ENCODE measurements around the gene GYPC. TPM values are rescaled to one million over a fixed set of nuclear protein-coding genes. Genes with fewer than 3 reads are reported as not detected.
"Not testable (repeated sequence)": the region's sequence is repeated elsewhere in the genome, so short reads cannot be mapped to it uniquely, and the experiment has no call there.

The GYPC gene
- total RNA-seq, 2 experiments from 2014 or later = 143 to 187 TPM

GRCh38 chr2:126704434-126705160 is 48.6 kb downstream of the GYPC start:
- Mint-ChIP-seq H3K9me3 (ENCODE audit: low read depth) (no peaks in the 10 kb centered on the region), H3K4me3 (no peak overlapping the region), H3K27ac (no peak overlapping the region), H3K36me3 (ENCODE audit: low read depth) (peaks cover 5% of the 10 kb centered on the region), H3K27me3 (no peaks in the 10 kb centered on the region), H3K4me1 (no peaks in the 10 kb centered on the region)
- ChIA-PET POLR2A (no interaction called here), CTCF (interaction anchor here (0.6 kb wide), 1 partner anchor 53 kb away, joined by 3 read pairs; no protein-coding TSS in a partner anchor)
- DNase-seq (no peak), ATAC-seq (no peak)
- intact Hi-C loops (cut with DNase I, micrococcal nuclease) = no loop called here

GRCh38 chr2:126707191-126707590 is 51.2 kb downstream of the GYPC start:
- Mint-ChIP-seq H3K27me3 (no peaks in the 10 kb centered on the region), H3K4me1 (no peaks in the 10 kb centered on the region), H3K36me3 (ENCODE audit: low read depth) (peaks cover 2% of the 10 kb centered on the region), H3K4me3 (no peak overlapping the region), H3K27ac (no peak overlapping the region), H3K9me3 (ENCODE audit: low read depth) (no peaks in the 10 kb centered on the region)
- DNase-seq (no peak), ATAC-seq (no peak)
- intact Hi-C loops (cut with DNase I, micrococcal nuclease) = no loop called here
- CTCF ChIA-PET = interaction anchor here (0.5 kb wide), 1 partner anchor 25 kb away, joined by 3 read pairs; no protein-coding TSS in a partner anchor
- POLR2A ChIA-PET = no interaction called here

- Mint-ChIP-seq H3K27ac (no peak overlapping the region), H3K36me3 (ENCODE audit: low read depth) (peaks cover 2% of the 10 kb centered on the region), H3K9me3 (ENCODE audit: low read depth) (no peaks in the 10 kb centered on the region), H3K4me3 (no peak overlapping the region), H3K4me1 (no peaks in the 10 kb centered on the region), H3K27me3 (no peaks in the 10 kb centered on the region)
- no peak for ATAC-seq
- ChIA-PET CTCF (interaction anchor here (0.6 kb wide), 1 partner anchor 60 kb away, joined by 3 read pairs; no protein-coding TSS in a partner anchor), POLR2A (no interaction called here)
- intact Hi-C loops (cut with DNase I, micrococcal nuclease) = no loop called here
- DNase-seq = no peak
These were observed 52.0 kb downstream of the GYPC start for GRCh38 chr2:126707941-126708340.

DNA sequence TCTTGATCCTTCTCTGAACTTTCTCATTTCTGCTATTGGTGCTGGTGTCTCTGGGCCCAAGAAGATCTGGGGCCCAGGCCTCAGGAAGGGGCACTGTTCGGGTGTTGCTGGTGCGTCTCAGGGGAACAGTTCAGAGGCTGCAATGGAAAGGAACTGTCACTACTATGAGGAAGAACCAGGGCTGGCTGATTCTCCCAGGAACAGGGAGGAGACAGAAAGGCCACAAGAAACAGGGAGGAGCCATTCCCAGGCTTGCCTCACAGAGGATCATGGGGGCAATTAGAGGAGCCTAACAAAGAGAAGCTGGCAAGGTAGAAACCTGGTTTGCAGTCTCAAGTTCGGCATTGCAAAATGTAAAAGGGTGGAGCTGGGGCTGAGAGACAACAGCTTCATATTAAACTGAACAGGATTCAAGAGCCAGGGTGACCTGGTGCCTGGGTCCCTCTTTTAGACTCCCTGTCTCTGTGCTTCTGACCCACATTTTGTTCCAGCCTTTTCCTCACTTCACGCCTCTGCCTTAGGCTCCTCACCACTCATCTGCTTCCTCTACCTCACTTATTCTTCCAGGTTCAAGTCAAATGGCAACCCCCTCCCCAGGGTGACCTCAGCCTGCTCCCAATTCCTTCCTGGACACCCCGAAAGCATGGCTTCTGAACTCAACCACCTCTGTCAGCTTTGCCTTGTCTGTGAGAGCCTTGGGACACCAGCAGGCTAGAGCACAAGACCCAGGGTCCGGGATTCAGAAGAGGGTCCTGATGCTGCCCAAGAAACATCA is 58.4 kb downstream of the GYPC start:
- CTCF ChIA-PET = no interaction called here
- H3K27me3 Mint-ChIP-seq = no peaks in the 10 kb centered on the region

DNA sequence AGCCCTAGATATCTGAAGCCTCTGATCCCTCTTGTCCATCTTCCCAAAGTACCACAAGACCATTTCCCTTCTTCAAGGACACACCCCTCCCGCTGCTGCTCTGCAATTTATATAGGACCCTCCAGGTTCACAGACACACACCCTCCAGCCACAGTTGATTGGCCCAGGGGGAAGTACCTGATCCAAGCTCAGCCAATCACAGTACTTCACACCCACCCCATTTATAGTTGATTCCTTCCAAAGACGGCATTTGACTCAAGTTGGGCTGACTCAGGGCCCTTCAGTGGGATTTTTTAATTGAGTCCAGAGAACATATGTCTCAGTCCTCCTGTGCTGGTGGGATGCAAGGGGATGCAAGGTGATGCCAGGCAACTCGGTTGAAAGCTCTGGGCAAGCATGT is 59.2 kb downstream of the GYPC start:
- POLR2A ChIA-PET = no interaction called here
- H3K27me3 Mint-ChIP-seq = no peaks in the 10 kb centered on the region
- peaks cover under 1% of the 10 kb centered on the region for H3K36me3 Mint-ChIP-seq (ENCODE audit: low read depth)
- CTCF ChIA-PET = no interaction called here
- no peaks in the 10 kb centered on the region for H3K4me1 Mint-ChIP-seq
- DNase-seq (no peak), ATAC-seq (no peak)
- H3K4me3 Mint-ChIP-seq = no peak overlapping the region
- intact Hi-C loops (cut with DNase I, micrococcal nuclease) = no loop called here
- no peaks in the 10 kb centered on the region for H3K9me3 Mint-ChIP-seq (ENCODE audit: low read depth)
- no peak overlapping the region for H3K27ac Mint-ChIP-seq

More for the DNA sequence above, 58.4 kb downstream of the GYPC start:
- intact Hi-C loops (cut with DNase I, micrococcal nuclease) = no loop called here
- no peak overlapping the region for H3K4me3 Mint-ChIP-seq
- ATAC-seq (no peak), DNase-seq (no peak)
- H3K9me3 Mint-ChIP-seq (ENCODE audit: low read depth) = no peaks in the 10 kb centered on the region
- H3K4me1 Mint-ChIP-seq = no peaks in the 10 kb centered on the region
- H3K27ac Mint-ChIP-seq = no peak overlapping the region
- H3K36me3 Mint-ChIP-seq (ENCODE audit: low read depth) = peaks cover 2% of the 10 kb centered on the region
- POLR2A ChIA-PET = no interaction called here

GRCh38 chr2:126715576-126716406 is 59.8 kb downstream of the GYPC start:
- H3K27me3 Mint-ChIP-seq = no peaks in the 10 kb centered on the region
- no peaks in the 10 kb centered on the region for H3K4me1 Mint-ChIP-seq
- no peaks in the 10 kb centered on the region for H3K36me3 Mint-ChIP-seq (ENCODE audit: low read depth)
- POLR2A ChIA-PET = no interaction called here
- intact Hi-C loops (cut with DNase I, micrococcal nuclease) = no loop called here
- H3K9me3 Mint-ChIP-seq (ENCODE audit: low read depth) = no peaks in the 10 kb centered on the region
- no peak for ATAC-seq
- CTCF ChIA-PET = interaction anchor here (0.6 to 0.7 kb wide), 2 partner anchors 160 to 278 kb away, joined by 3 read pairs; no protein-coding TSS in a partner anchor
- H3K4me3 Mint-ChIP-seq = no peak overlapping the region
- H3K27ac Mint-ChIP-seq = no peak overlapping the region
- DNase-seq = no peak

GRCh38 chr2:126717277-126717676 is 61.3 kb downstream of the GYPC start:
- DNase-seq; H3K4me3 Mint-ChIP-seq; H3K27me3 Mint-ChIP-seq; H3K4me1 Mint-ChIP-seq; CTCF ChIA-PET; H3K36me3 Mint-ChIP-seq (ENCODE audit: low read depth); ATAC-seq; H3K27ac Mint-ChIP-seq; intact Hi-C loops (cut with DNase I, micrococcal nuclease); POLR2A ChIA-PET; H3K9me3 Mint-ChIP-seq (ENCODE audit: low read depth): not testable (repeated sequence)

DNA sequence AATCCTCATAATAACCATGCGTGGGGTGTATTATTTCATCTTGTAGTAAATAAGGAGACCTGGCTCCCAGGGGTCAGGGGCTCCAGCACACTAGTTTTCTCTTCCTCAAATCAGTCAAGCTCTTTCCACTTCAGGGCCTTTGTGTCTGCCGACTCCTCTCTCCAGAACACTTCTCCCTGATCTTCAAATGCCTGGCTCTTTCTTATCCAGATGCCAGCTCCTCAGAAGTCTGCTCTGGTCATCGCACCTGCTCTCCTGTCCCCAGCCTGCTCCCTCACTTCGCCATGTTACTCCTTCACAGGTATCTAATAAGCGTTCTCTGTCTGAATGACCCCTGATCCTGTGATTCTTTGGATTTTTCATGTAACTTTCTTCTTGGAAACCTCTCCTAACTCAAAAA is 62.0 kb downstream of the GYPC start:
- H3K36me3 Mint-ChIP-seq (ENCODE audit: low read depth) = no peaks in the 10 kb centered on the region
- CTCF ChIA-PET = interaction anchor here (0.6 kb wide), 1 partner anchor 108 kb away, joined by 4 read pairs; no protein-coding TSS in a partner anchor
- DNase-seq (no peak), ATAC-seq (no peak)
- H3K9me3 Mint-ChIP-seq (ENCODE audit: low read depth) = no peaks in the 10 kb centered on the region
- intact Hi-C loops (cut with DNase I, micrococcal nuclease) = no loop called here
- no peak overlapping the region for H3K27ac Mint-ChIP-seq
- H3K4me1 Mint-ChIP-seq = no peaks in the 10 kb centered on the region
- H3K27me3 Mint-ChIP-seq = no peaks in the 10 kb centered on the region
- no peak overlapping the region for H3K4me3 Mint-ChIP-seq
- POLR2A ChIA-PET = no interaction called here

DNA sequence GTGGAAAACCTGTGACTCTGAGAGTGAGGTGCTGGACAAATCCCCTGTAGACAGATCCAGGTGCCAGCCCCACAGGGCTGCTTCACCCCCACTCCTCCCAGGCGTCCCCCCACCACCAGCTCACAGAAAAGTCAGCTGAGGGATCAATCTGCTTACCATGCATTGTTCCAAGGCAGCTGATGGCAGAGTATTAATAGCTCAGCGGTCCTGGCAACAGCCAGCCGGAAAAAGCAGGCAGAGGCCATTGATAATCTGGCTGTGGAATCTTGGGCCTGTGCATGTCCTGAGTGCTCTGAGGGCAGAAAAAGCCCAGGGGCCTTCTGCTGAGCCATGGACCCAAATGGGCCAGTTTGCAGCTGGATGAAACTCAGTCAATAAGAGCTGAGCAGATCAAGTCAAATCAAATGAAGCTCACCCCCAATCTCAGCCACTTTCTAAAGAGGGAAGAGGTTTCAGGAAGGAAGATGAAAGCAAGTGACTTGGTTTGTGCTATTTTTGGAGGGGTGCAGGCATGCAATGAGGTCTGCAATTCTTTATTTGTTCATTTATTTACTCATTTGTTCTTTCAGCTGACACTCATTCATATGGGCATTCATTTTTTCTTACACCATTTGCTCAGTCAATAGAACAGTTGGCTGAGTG is 63.4 kb downstream of the GYPC start:
- no peaks in the 10 kb centered on the region for H3K27me3 Mint-ChIP-seq
- ATAC-seq = no peak
- no peak overlapping the region for H3K27ac Mint-ChIP-seq
- DNase-seq = no peak
- CTCF ChIA-PET = no interaction called here
- no peaks in the 10 kb centered on the region for H3K4me1 Mint-ChIP-seq
- no peaks in the 10 kb centered on the region for H3K36me3 Mint-ChIP-seq (ENCODE audit: low read depth)
- no peak overlapping the region for H3K4me3 Mint-ChIP-seq
- POLR2A ChIA-PET = no interaction called here
- peaks cover 5% of the 10 kb centered on the region for H3K9me3 Mint-ChIP-seq (ENCODE audit: low read depth)
- intact Hi-C loops (cut with DNase I, micrococcal nuclease) = no loop called here

DNA sequence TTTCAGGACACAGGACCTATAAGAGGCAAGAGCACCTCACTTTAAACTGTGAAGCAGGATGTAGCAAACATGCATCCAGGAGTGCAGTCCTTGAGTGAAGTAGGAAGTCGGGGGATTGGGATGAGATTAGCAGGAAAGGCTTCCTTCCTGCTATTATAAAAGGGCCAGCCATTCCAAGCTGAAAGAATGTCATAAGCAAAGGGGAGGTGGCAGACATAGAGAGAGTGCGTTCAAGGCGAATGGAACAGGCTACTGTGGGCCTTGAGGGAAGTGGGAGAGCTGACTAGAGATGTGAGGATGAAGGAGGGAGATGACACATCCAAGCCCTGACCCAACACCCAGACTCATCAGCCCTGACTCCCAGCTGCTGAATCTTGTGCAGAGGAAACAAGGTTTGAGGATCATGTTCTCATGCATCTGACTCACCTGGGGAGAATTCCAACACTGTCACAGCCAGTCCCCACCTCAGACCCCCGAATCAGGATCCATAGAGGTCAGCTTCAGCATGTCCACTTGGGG is 63.9 kb downstream of the GYPC start:
- peaks cover 6% of the 10 kb centered on the region for H3K9me3 Mint-ChIP-seq (ENCODE audit: low read depth)
- no peak overlapping the region for H3K27ac Mint-ChIP-seq
- DNase-seq (no peak), ATAC-seq (no peak)
- H3K36me3 Mint-ChIP-seq (ENCODE audit: low read depth) = no peaks in the 10 kb centered on the region
- H3K4me3 Mint-ChIP-seq = no peak overlapping the region
- H3K27me3 Mint-ChIP-seq = no peaks in the 10 kb centered on the region
- POLR2A ChIA-PET = no interaction called here
- CTCF ChIA-PET = no interaction called here
- intact Hi-C loops (cut with DNase I, micrococcal nuclease) = no loop called here
- H3K4me1 Mint-ChIP-seq = no peaks in the 10 kb centered on the region

- H3K9me3 Mint-ChIP-seq (ENCODE audit: low read depth) = peaks cover 13% of the 10 kb centered on the region
These were observed 64.7 kb downstream of the GYPC start for GRCh38 chr2:126720638-126721037.

More at GRCh38 chr2:126720638-126721037, 64.7 kb downstream of the GYPC start:
- no peaks in the 10 kb centered on the region for H3K27me3 Mint-ChIP-seq
- ATAC-seq (peak; percentile 84), DNase-seq (peak; percentile 16)
- no peak overlapping the region for H3K27ac Mint-ChIP-seq
- peaks cover 4% of the 10 kb centered on the region for H3K36me3 Mint-ChIP-seq (ENCODE audit: low read depth)
- POLR2A ChIA-PET = no interaction called here
- intact Hi-C loops (cut with DNase I, micrococcal nuclease) = no loop called here
- CTCF ChIA-PET = no interaction called here
- H3K4me1 Mint-ChIP-seq = no peaks in the 10 kb centered on the region
- no peak overlapping the region for H3K4me3 Mint-ChIP-seq

Measured in activated CD4-positive, alpha-beta T cell treated with anti-CD3 and anti-CD28 coated beads for 36 hours (primary cell).